Ectodermal cell (in vitro differentiated cells): ENCODE results near the gene GMEB2.

Experiments
- H3K27ac ChIP-seq: 2 replicates; pipeline ENCODE4 v1.7.0; 2013; ENCODE audit warnings: mild to moderate bottlenecking, low read depth, low read length; ENCODE audit not compliant: insufficient read depth, poor library complexity, severe bottlenecking
- H3K27me3 ChIP-seq: 2 replicates; pipeline ENCODE4 v1.7.0; 2013; ENCODE audit warnings: mild to moderate bottlenecking, low read length; ENCODE audit not compliant: insufficient read depth, control insufficient read depth, poor library complexity, severe bottlenecking
- H3K36me3 ChIP-seq: one replicate; pipeline ENCODE4 v1.7.0; 2013; ENCODE audit warnings: low read length; ENCODE audit not compliant: control insufficient read depth, insufficient read depth
- H3K4me1 ChIP-seq: one replicate; pipeline ENCODE4 v1.7.0; 2013; ENCODE audit warnings: low read length; ENCODE audit not compliant: control insufficient read depth, insufficient read depth
- H3K4me3 ChIP-seq: 2 replicates; pipeline ENCODE4 v1.7.0; 2013; ENCODE audit warnings: low read depth, low read length, control low read depth; ENCODE audit not compliant: insufficient read depth
- H3K9me3 ChIP-seq: 2 replicates; pipeline ENCODE4 v1.7.0; 2013; ENCODE audit warnings: mild to moderate bottlenecking, low read length, moderate library complexity; ENCODE audit not compliant: control insufficient read depth
- WGBS, 2 experiments: methylation state at CpG; one replicate each; pipeline ENCODE4 v1.1.7; 2013; ENCODE audit warnings: missing lambda C conversion rate in 2 of 2; 5-methylcytosine and 5-hydroxymethylcytosine counted together

GMEB2 gene

DNA sequence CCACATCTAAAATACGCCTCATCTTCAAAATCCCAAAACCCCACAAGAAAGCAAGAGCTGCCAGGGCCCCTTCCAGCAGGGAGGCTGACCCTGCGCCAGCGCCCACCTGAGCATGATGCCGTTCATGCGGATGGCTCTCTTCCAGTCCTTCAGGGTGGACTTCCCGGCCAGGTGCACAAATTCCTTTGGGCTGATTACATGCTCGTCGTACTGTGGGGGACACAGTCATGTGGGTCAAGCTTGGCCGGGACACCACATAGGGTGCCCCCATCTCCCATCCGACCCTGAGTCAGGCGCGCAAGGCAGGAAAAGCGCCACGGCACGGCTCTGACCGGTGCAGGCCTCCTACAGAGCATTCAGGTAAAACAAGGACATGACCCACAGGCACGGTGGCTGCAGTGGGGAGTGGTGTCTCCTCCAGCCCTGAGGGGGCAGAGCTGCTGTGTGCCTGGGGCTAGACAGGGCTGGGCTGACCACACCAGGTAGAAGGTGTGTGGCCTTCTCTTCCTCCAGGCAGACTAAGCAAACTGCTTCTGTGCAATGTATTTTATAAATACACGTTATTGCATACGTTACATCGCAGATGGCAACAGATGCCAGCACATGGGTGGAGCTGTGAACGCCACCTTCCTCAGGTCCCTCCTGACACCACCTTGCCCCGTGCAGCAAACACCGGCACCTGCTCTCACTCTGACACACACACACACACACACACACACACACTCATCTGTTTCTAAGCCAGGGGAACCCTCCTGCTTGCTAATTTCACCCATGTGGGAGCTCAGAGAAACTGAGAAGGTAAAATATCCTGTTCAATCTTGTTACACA lies 29.0 kb downstream of the GMEB2 start:
- peaks cover 21% of the 10 kb centered on the region for H3K36me3 ChIP-seq
- H3K9me3 ChIP-seq = no peaks in the 10 kb centered on the region
- no peak overlapping the region for H3K4me3 ChIP-seq
- 91% methylated on average over 23 of the region's 23 CpGs for WGBS, 2 experiments
- no peaks in the 10 kb centered on the region for H3K27me3 ChIP-seq
- no peaks in the 10 kb centered on the region for H3K4me1 ChIP-seq
- no peak overlapping the region for H3K27ac ChIP-seq

DNA sequence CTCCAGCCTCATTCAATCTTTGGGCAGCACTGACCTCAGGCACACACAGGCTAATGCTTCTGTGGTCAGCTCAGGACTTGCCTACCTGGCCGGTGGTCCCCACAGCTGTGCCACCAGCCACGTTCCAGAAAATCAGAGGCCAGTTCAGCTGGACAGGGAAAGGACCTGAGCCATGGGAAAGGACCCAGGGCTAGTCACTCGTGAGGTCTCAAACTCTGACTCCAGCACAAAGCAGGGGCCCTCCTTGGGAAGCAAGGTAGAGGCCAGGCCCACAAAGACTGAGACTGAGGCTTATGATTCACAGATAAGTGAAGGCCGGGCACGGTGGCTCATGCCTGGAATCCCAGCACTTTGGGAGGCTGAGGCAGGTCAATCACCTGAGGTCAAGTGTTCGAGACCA lies 30.5 kb downstream of the GMEB2 start:
- no peak overlapping the region for H3K4me3 ChIP-seq
- peaks cover 10% of the 10 kb centered on the region for H3K36me3 ChIP-seq
- no peaks in the 10 kb centered on the region for H3K9me3 ChIP-seq
- 92 to 94% methylated on average over 6 of the region's 6 CpGs for WGBS, 2 experiments
- no peaks in the 10 kb centered on the region for H3K27me3 ChIP-seq
- H3K4me1 ChIP-seq = no peaks in the 10 kb centered on the region
- H3K27ac ChIP-seq = no peak overlapping the region

DNA sequence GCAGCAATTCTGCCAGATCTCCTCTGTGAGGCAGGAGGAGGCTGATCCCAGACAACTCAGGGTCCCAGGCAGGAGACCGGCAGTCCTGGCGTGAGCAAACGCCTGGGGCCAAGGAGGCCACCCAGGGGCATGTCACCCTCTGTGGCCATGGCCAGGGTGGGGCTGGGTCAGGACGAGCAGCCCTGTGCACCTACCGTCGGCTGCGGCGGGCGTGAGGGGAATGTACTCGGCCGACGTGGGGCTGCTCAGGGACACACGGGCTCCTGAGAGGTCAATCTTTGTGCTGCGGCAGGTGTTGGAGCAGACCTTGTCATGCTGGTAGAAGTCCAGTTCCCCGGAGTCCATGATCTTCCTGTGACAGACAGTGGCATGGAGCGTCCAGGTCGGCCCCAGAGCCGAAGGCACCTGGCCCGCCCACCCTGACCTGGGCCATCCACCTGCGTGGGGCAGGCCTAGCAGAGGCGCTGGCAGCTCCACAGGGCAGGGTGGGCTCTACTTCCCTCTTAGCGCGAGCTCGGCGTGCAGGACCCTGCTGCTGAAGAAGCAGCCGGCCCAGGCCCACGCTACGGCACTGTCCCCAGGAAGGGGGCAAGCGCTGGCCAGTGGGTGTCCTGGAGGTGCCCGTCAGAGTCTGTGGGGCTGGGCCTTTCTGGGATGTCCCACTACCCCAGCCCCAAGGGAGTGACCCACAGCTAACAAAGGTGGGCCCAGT lies 31.3 kb downstream of the GMEB2 start:
- H3K9me3 ChIP-seq = no peaks in the 10 kb centered on the region

DNA sequence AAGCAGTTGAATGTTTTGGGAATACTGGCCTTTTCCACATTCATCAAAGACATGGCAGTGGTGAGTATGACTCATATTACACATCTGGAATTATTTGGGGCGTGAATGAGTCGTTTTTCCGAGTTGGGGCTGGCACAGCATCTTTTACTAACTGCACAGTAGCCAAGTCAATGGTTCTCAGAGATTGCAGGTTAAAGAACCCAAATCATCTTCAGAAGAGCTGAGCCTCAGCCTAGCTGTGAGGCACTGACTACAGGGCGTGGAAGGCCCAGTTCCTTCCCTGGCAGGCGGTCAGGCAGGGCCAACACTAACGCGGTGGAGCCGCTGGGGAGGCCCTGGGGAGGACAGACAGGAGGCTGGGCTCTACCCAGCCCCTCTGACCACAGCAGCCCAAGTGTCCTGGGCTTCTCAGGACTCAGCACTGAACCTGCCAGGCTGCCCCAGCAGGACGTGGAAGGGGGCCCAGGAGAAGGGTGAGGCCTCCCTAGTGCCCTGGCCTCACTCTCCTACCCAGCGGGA lies 32.8 kb downstream of the GMEB2 start:
- 88 to 90% methylated on average over 10 of the region's 10 CpGs for WGBS, 2 experiments

More for the DNA sequence above, 31.3 kb downstream of the GMEB2 start:
- H3K4me1 ChIP-seq = no peaks in the 10 kb centered on the region
- H3K36me3 ChIP-seq = peaks cover 4% of the 10 kb centered on the region
- no peak overlapping the region for H3K27ac ChIP-seq
- WGBS, 2 experiments = 94% methylated on average over 30 of the region's 30 CpGs
- H3K27me3 ChIP-seq = no peaks in the 10 kb centered on the region
- H3K4me3 ChIP-seq = no peak overlapping the region

GRCh38 chr20:63592661-63593060 lies 34.2 kb downstream of the GMEB2 start:
- H3K27me3 ChIP-seq = no peaks in the 10 kb centered on the region
- H3K27ac ChIP-seq = no peak overlapping the region
- no peaks in the 10 kb centered on the region for H3K9me3 ChIP-seq
- H3K4me1 ChIP-seq = no peaks in the 10 kb centered on the region
- WGBS, 2 experiments = 96% methylated on average over 13 of the region's 13 CpGs
- H3K4me3 ChIP-seq = no peak overlapping the region
- H3K36me3 ChIP-seq = peaks cover 4% of the 10 kb centered on the region

More for the DNA sequence above, 32.8 kb downstream of the GMEB2 start:
- Histone ChIP-seq H3K27ac (no peak overlapping the region), H3K4me1 (no peaks in the 10 kb centered on the region), H3K36me3 (peaks cover 4% of the 10 kb centered on the region), H3K9me3 (no peaks in the 10 kb centered on the region), H3K27me3 (no peaks in the 10 kb centered on the region), H3K4me3 (no peak overlapping the region)

DNA sequence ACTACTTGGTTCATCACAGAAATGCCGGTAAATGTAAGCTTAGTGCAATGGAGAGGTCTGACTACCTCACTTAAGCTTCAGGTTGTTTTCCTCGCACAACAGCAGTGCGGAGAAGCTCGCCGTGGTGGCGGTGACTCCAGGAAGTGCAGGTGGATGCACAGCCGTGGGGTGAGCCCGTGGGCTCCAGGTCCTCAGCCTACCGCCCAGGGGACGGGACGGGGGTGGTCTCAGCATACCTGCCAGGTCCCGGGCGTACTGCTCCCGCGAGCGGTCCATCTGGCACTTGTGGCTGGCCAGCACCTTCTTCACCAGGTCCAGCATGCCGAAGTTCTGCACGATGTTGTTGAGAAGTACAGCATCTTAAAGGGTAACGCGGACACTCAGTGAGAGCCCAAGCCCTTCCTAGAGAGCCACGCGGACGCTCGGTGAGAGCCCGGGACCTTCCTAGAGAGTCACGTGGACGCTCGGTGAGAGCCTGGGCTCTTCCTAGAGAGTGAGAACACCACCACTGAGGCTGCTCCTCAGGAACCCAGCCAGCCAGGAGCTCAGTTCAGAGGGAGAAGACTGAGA lies 35.0 kb downstream of the GMEB2 start:
- Histone ChIP-seq H3K27me3 (no peaks in the 10 kb centered on the region), H3K4me1 (no peaks in the 10 kb centered on the region), H3K9me3 (no peaks in the 10 kb centered on the region), H3K4me3 (no peak overlapping the region), H3K36me3 (peaks cover 4% of the 10 kb centered on the region), H3K27ac (no peak overlapping the region)
- 96 to 97% methylated on average over 28 of the region's 28 CpGs for WGBS, 2 experiments

DNA sequence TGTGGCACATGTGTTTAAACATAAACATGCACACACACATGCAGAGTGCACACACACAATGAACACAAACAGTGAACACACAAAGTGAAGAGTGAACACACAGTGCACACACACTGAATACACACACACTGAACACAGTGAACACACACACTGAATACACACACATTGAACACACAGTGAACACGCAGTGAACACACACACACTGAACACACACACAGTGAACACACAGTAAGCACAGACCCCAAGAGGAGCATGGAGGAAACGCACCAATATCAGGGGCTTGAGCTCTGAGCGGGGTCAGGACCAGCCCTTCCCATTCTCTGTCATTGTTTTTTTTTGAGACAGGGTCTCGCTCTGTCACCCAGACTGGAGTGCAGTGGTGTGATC lies 35.8 kb downstream of the GMEB2 start:
- H3K4me3 ChIP-seq = no peak overlapping the region
- H3K27ac ChIP-seq = no peak overlapping the region
- 94 to 96% methylated on average over 4 of the region's 4 CpGs for WGBS, 2 experiments
- H3K36me3 ChIP-seq = peaks cover 4% of the 10 kb centered on the region
- H3K27me3 ChIP-seq = no peaks in the 10 kb centered on the region
- H3K9me3 ChIP-seq = no peaks in the 10 kb centered on the region
- no peaks in the 10 kb centered on the region for H3K4me1 ChIP-seq

DNA sequence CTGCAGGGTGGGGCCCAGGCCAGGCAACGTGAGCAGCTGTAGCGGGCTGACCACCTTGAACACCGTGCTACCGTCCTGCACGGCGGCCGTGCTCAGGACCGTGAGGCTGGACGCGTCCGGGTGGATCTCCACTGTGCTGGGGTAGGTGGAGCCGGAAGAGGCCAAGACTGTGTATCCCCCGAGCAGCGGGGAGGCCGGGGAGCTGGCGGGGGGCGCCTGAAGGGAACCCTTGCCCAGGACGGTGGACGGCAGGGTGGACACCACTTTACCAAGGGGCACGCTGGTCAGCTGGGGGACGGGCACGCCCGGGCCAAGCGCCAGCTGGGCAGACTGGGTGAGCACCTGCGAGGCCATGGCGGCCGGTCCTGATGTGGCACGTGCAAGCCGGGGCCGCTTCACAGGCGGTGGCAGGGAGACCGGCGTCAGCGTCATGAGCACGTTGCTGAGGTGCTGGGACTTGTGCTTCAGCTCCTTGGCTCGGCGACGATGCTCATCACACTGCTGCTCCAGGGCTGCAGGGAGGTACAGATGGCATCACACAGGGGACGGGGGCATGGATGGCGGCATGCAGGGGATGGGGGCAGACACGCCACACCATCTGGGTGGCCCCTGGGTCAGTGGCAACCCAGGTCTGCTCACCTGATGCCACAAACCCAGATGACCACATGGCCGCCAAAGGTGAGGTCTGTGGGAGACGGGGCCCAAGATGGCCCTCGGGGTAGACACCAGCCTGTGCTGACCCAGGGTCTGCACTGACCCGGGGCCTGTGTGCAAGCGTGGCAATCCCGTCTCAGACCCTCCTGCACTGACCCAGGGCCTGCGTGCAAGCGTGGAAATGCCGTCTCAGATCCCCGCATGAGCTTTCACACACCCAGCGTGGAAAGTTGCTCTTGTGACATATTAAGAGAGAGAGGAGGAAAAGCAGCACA lies 36.4 kb downstream of the GMEB2 start:
- no peaks in the 10 kb centered on the region for H3K27me3 ChIP-seq
- H3K4me1 ChIP-seq = no peaks in the 10 kb centered on the region
- peaks cover 4% of the 10 kb centered on the region for H3K36me3 ChIP-seq
- no peak overlapping the region for H3K4me3 ChIP-seq
- 93 to 94% methylated on average over 52 of the region's 52 CpGs for WGBS, 2 experiments
- no peaks in the 10 kb centered on the region for H3K9me3 ChIP-seq
- H3K27ac ChIP-seq = no peak overlapping the region

DNA sequence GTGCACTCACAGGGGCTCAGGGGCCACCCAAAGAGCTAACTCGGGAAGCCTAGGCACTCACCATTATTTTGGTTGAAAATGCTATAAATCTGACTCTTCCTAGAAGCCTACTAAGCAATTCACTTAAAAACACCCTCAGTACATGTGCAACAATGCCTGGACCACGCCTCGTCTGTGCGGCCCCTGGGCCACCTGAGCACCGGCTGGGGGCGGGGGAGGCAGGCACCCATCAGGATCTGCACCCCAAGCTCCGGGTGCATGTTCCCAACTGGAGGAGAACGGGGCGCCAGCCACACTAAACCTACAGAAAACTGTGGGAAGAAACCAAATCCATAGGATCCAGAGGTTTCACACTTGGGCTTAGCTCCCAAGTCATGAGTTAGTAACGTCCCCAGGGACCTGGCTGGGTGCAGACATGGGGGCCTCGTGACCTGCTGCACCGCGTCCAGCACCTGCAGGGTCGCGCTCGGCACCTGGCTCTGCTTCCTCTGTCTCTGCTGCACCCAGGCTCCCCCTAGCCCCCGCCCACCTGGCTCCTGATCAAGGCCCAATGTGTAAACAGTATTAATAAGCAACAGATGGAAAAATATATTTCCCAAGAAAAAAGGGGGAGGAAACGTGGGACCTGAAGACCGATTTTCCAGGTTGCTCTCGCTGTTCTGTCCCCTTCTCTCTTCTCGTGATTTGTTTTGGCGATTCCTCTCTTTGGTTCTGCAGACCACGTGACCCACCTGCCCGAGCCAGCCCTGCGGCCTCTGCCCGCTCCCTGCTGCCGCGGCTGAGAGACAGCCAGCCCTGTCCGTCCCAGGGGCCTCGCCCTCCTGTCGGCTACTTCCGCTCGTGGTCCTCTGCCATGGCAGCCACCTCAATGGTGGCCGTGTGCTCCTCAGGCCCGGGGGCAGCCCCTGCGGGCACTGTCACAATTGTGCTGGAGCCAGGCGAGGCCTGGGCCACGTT lies 37.4 kb downstream of the GMEB2 start:
- H3K9me3 ChIP-seq = no peaks in the 10 kb centered on the region
- WGBS, 2 experiments = 93 to 94% methylated on average over 37 to 38 of the region's 38 CpGs
- no peaks in the 10 kb centered on the region for H3K27me3 ChIP-seq
- no peak overlapping the region for H3K4me3 ChIP-seq
- no peak overlapping the region for H3K27ac ChIP-seq
- H3K4me1 ChIP-seq = no peaks in the 10 kb centered on the region
- peaks cover 4% of the 10 kb centered on the region for H3K36me3 ChIP-seq
